KOPT-K1 (cell line): ENCODE measurements around the gene TMEM266.

Source experiments
- H3K27ac ChIP-seq: fragments of 200-600 bp; sonication (generic); 2 replicates; pipeline ENCODE4 v1.5.1; 2016; ENCODE audit warnings: antibody characterized with exemption, mild to moderate bottlenecking, low read depth, low read length; ENCODE audit not compliant: poor library complexity, severe bottlenecking
- H3K36me3 ChIP-seq: fragments of 200-600 bp; sonication (generic); 2 replicates; pipeline ENCODE4 v1.5.1; 2017; ENCODE audit warnings: antibody characterized with exemption, mild to moderate bottlenecking, low read length, moderate library complexity; ENCODE audit not compliant: insufficient read depth
- H3K9me3 ChIP-seq: fragments of 200-600 bp; sonication (generic); 2 replicates; pipeline ENCODE4 v1.5.1; 2017; ENCODE audit warnings: antibody characterized with exemption, low read length, mild to moderate bottlenecking; ENCODE audit not compliant: insufficient read depth, poor library complexity, severe bottlenecking

Gene TMEM266

GRCh38 chr15:76058714-76059319 lies 968 bp upstream of the TMEM266 start:
- Histone ChIP-seq H3K27ac (no peak overlapping the region), H3K9me3 (no peaks in the 10 kb centered on the region), H3K36me3 (no peaks in the 10 kb centered on the region)

DNA sequence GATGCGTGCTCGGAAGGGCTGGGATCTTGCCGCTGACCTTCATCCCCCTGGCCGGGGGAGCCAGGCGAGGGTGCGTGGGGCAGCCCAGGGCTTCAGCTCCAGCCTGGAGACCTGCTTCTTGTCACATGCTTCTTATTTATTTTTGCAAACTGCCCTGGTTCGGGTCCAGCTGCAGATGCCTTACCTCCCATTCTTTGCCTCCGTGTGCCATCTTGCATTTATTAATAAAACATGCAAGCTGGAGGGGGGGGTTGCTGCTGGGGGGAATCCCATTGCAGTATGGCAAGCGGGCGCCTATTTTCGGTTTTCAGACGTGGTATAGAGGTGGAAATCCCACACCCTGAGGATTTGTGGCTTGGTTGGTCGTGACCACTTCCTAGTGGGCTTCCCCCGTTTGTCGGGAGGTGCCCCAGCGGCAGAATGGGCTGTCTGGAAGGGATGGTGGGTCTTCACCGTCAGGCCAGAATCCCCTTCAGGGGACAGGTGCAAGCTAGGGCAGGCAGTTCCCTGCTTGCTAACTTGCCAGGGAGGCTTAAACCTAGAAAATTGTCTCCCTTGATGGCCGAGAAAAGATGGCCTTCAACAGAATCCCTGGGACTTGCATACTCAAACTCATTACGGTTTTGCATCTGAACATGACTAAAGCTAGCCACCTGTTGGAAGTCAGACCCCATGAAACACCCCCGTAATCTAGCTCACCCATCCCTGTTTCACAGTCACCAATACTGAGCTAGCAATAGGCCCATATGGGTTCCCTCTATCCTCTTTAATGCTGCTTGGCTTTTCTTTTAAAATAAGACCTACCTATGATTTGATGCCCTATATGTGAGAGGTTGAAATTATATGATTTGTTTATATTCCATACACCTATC lies 569 bp downstream of the TMEM266 start:
- no peaks in the 10 kb centered on the region for H3K36me3 ChIP-seq
- H3K9me3 ChIP-seq: no peaks in the 10 kb centered on the region
- H3K27ac ChIP-seq: no peak overlapping the region

DNA sequence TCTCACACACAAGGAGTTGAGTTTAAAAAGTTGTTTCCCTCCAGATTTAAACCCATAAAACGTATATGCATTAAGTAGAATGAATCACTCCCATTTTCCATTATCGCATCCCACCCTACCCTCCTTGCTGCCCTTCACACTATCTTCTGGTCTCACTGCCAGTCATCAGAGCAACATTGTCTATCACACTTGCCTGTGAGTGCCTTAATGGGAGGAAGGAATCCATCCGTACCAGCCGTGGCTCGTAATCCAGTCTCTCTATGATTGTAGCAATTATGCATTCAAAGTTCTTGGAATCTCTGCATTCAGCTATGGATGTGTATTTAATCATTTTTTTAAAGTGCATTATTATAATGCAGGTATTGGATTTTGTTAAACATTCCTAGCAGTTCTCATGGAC lies 1.9 kb downstream of the TMEM266 start:
- Histone ChIP-seq H3K36me3 (no peaks in the 10 kb centered on the region), H3K27ac (no peak overlapping the region), H3K9me3 (no peaks in the 10 kb centered on the region)

DNA sequence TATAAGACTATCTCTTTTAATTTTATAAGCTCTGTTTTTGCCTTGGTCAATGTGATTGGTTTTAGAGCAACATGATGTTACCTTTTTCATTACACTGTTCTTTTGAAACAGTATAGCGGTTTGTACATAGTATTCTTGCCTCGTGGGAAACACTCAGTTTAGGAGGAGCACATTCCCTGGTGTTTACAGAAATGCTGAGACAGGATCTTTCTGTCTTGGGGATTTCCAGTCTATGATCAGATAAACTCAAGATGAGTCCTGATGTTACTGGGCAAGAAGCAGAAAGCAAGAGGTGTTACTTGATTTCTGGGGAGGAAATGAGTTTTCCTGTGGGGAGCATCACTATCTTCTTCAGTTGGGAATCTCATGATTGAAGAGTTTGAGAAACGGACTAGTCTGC lies 2.5 kb downstream of the TMEM266 start:
- Histone ChIP-seq H3K9me3 (no peaks in the 10 kb centered on the region), H3K27ac (no peak overlapping the region), H3K36me3 (no peaks in the 10 kb centered on the region)

- Histone ChIP-seq H3K36me3 (no peaks in the 10 kb centered on the region), H3K9me3 (no peaks in the 10 kb centered on the region), H3K27ac (no peak overlapping the region)
These were observed 4.6 kb downstream of the TMEM266 start for GRCh38 chr15:76064375-76064774.

- H3K9me3 ChIP-seq: no peaks in the 10 kb centered on the region
- H3K36me3 ChIP-seq: no peaks in the 10 kb centered on the region
- no peak overlapping the region for H3K27ac ChIP-seq
These were observed 5.5 kb downstream of the TMEM266 start for GRCh38 chr15:76065245-76065644.

DNA sequence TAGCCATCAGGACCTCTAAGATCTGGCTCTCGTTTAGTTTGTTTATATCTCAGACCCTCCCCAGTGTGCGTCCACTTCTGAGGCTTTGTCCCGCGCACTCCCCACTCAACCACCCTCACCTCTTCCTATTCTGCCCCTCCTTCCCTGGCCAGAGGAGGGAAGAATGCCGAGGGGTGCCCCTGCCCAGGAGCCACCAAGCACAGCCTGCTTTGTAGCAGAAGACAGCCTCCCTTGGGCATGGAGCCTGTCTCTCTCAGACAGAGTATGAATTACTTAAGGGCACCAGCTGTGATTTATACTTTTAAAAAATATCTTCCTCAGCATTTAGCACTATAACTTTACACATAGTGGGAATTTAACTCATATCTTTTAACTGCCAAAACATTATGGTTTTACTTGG lies 6.0 kb downstream of the TMEM266 start:
- Histone ChIP-seq H3K27ac (no peak overlapping the region), H3K9me3 (no peaks in the 10 kb centered on the region), H3K36me3 (no peaks in the 10 kb centered on the region)

GRCh38 chr15:76070192-76070591 lies 10.4 kb downstream of the TMEM266 start:
- no peaks in the 10 kb centered on the region for H3K9me3 ChIP-seq
- H3K36me3 ChIP-seq: no peaks in the 10 kb centered on the region
- H3K27ac ChIP-seq: no peak overlapping the region

DNA sequence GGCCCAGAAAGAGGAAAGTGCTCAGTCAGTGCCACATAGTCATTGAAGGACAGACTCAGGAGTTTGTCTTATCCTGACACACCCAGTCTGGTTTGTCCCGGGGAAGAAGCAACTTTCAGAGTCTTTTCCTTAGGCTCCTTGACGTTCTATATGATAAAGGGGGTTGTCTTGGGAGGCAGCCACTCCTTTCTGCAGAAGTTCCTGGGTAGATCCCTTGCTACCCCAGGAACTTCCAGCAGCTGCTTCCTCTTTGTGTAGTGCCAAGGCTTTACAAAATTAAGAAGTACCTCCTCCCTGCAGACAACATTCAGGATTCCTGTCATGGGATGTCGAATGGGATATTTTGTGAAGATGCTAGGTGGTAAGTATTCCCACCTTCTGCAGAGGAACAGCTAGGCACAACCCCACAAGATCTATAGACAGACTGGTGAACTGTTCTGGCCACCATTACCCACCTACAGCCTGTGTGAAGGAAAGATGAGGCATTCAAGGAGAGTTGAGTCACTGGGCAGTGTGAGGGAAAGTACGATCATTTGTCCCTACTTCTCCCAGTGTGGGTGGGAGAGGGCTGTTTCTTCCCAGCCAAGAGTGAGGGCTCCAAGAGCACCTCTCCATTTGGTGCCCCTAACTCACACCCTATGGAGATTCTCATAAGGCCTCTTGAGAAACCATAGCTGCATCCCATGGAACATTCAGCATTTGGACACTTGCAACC lies 11.3 kb downstream of the TMEM266 start:
- Histone ChIP-seq H3K9me3 (no peaks in the 10 kb centered on the region), H3K27ac (no peak overlapping the region), H3K36me3 (no peaks in the 10 kb centered on the region)

- Histone ChIP-seq H3K9me3 (no peaks in the 10 kb centered on the region), H3K27ac (no peak overlapping the region)
These were observed 12.0 kb downstream of the TMEM266 start for GRCh38 chr15:76071806-76072205.

GRCh38 chr15:76073554-76073953 lies 13.8 kb downstream of the TMEM266 start:
- Histone ChIP-seq H3K36me3 (no peaks in the 10 kb centered on the region), H3K9me3 (no peaks in the 10 kb centered on the region), H3K27ac (no peak overlapping the region)

More at GRCh38 chr15:76071806-76072205, 12.0 kb downstream of the TMEM266 start:
- H3K36me3 ChIP-seq: no peaks in the 10 kb centered on the region

DNA sequence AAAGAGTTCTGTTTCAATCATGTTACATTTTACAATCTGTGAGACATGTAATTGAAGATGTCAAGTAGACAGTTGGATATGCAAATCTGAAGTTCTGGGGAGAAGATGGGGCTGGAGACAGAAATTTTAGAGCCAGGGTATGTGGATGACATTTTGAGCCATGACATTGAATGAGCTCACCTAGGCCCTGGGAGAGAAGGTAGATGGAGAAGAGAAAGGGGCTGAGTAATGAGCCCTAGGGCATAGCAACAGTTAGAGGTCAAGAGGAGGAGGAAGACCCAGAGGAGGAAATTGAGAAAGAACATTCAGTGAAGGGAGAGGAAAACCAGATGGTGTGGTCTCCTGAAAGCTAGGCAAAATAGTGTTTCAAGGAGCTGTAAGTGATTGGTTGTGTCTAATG lies 15.3 kb downstream of the TMEM266 start:
- H3K27ac ChIP-seq: no peak overlapping the region
- no peaks in the 10 kb centered on the region for H3K36me3 ChIP-seq

GRCh38 chr15:76078285-76078877 lies 18.6 kb downstream of the TMEM266 start:
- Histone ChIP-seq H3K9me3 (no peaks in the 10 kb centered on the region), H3K36me3 (no peaks in the 10 kb centered on the region), H3K27ac (no peak overlapping the region)

More for the DNA sequence above, 15.3 kb downstream of the TMEM266 start:
- no peaks in the 10 kb centered on the region for H3K9me3 ChIP-seq

GRCh38 chr15:76084256-76084655 lies 24.5 kb downstream of the TMEM266 start:
- Histone ChIP-seq H3K9me3 (no peaks in the 10 kb centered on the region), H3K27ac (no peak overlapping the region), H3K36me3 (no peaks in the 10 kb centered on the region)

- H3K36me3 ChIP-seq: no peaks in the 10 kb centered on the region
- no peak overlapping the region for H3K27ac ChIP-seq
- no peaks in the 10 kb centered on the region for H3K9me3 ChIP-seq
These were observed 38.9 kb downstream of the TMEM266 start for GRCh38 chr15:76098685-76099084.
